Measurements from ENCODE around the gene PCDHGA9.

PCDHGA9 gene

GRCh38 chr5:141434006-141434405 lies 31.4 kb downstream of the PCDHGA9 start:
- Histone ChIP-seq H3K4me3 (IDR thresholded peaks at IDR 0.05; ENCODE audit: insufficient read depth, low read depth, low read length) (no peak overlapping the region), H3K79me2 (ENCODE audit: insufficient read depth, low read depth) (no peaks in the 10 kb centered on the region), H3K36me3 (ENCODE audit: insufficient read depth) (no peaks in the 10 kb centered on the region), H2AFZ (ENCODE audit: low read depth) (no peak overlapping the region), H3K27me3 (ENCODE audit: insufficient read depth, low read depth) (no peaks in the 10 kb centered on the region), H3K27ac (no peak overlapping the region), H3K9ac (no peak overlapping the region), H3K4me1 (ENCODE audit: low read depth, poor library complexity, severe bottlenecking) (no peaks in the 10 kb centered on the region), H3K4me2 (no peak overlapping the region), H4K20me1 (ENCODE audit: insufficient read depth) (no peaks in the 10 kb centered on the region)
- TF ChIP-seq, protein P1, sequence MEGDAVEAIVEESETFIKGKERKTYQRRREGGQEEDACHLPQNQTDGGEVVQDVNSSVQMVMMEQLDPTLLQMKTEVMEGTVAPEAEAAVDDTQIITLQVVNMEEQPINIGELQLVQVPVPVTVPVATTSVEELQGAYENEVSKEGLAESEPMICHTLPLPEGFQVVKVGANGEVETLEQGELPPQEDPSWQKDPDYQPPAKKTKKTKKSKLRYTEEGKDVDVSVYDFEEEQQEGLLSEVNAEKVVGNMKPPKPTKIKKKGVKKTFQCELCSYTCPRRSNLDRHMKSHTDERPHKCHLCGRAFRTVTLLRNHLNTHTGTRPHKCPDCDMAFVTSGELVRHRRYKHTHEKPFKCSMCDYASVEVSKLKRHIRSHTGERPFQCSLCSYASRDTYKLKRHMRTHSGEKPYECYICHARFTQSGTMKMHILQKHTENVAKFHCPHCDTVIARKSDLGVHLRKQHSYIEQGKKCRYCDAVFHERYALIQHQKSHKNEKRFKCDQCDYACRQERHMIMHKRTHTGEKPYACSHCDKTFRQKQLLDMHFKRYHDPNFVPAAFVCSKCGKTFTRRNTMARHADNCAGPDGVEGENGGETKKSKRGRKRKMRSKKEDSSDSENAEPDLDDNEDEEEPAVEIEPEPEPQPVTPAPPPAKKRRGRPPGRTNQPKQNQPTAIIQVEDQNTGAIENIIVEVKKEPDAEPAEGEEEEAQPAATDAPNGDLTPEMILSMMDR (conservative IDR thresholded peaks at IDR 0.05; ENCODE audit: low read depth, low read length): no peak

- Histone ChIP-seq H4K20me1 (ENCODE audit: insufficient read depth) (no peaks in the 10 kb centered on the region), H3K27ac (no peak overlapping the region), H3K9ac (no peak overlapping the region), H3K36me3 (ENCODE audit: insufficient read depth) (no peaks in the 10 kb centered on the region), H3K4me3 (IDR thresholded peaks at IDR 0.05; ENCODE audit: insufficient read depth, low read depth, low read length) (no peak overlapping the region), H2AFZ (ENCODE audit: low read depth) (no peak overlapping the region), H3K4me1 (ENCODE audit: low read depth, poor library complexity, severe bottlenecking) (no peaks in the 10 kb centered on the region), H3K79me2 (ENCODE audit: insufficient read depth, low read depth) (no peaks in the 10 kb centered on the region), H3K4me2 (no peak overlapping the region), H3K27me3 (ENCODE audit: insufficient read depth, low read depth) (no peaks in the 10 kb centered on the region)
- TF ChIP-seq, protein P1 (conservative IDR thresholded peaks at IDR 0.05; ENCODE audit: low read depth, low read length): no peak
These were observed 34.6 kb downstream of the PCDHGA9 start for GRCh38 chr5:141437221-141437620.

- TF ChIP-seq, protein P1 (conservative IDR thresholded peaks at IDR 0.05; ENCODE audit: low read depth, low read length): no peak
- H4K20me1 ChIP-seq (ENCODE audit: insufficient read depth): no peaks in the 10 kb centered on the region
- no peaks in the 10 kb centered on the region for H3K79me2 ChIP-seq (ENCODE audit: insufficient read depth, low read depth)
- H3K4me2 ChIP-seq: no peak overlapping the region
- no peaks in the 10 kb centered on the region for H3K36me3 ChIP-seq (ENCODE audit: insufficient read depth)
- H3K9ac ChIP-seq: no peak overlapping the region
- H3K27ac ChIP-seq: no peak overlapping the region
- no peak overlapping the region for H2AFZ ChIP-seq (ENCODE audit: low read depth)
- H3K4me3 ChIP-seq (IDR thresholded peaks at IDR 0.05; ENCODE audit: insufficient read depth, low read depth, low read length): no peak overlapping the region
- no peaks in the 10 kb centered on the region for H3K27me3 ChIP-seq (ENCODE audit: insufficient read depth, low read depth)
- no peaks in the 10 kb centered on the region for H3K4me1 ChIP-seq (ENCODE audit: low read depth, poor library complexity, severe bottlenecking)
These were observed 37.0 kb downstream of the PCDHGA9 start for GRCh38 chr5:141439411-141440141.

- TF ChIP-seq, protein P1 (conservative IDR thresholded peaks at IDR 0.05; ENCODE audit: low read depth, low read length): no peak
- Histone ChIP-seq H3K9ac (no peak overlapping the region), H2AFZ (ENCODE audit: low read depth) (no peak overlapping the region), H3K27ac (no peak overlapping the region), H3K4me3 (IDR thresholded peaks at IDR 0.05; ENCODE audit: insufficient read depth, low read depth, low read length) (no peak overlapping the region), H3K36me3 (ENCODE audit: insufficient read depth) (no peaks in the 10 kb centered on the region), H3K4me2 (no peak overlapping the region), H3K79me2 (ENCODE audit: insufficient read depth, low read depth) (no peaks in the 10 kb centered on the region), H3K4me1 (ENCODE audit: low read depth, poor library complexity, severe bottlenecking) (no peaks in the 10 kb centered on the region), H4K20me1 (ENCODE audit: insufficient read depth) (no peaks in the 10 kb centered on the region), H3K27me3 (ENCODE audit: insufficient read depth, low read depth) (no peaks in the 10 kb centered on the region)
These were observed 37.8 kb downstream of the PCDHGA9 start for GRCh38 chr5:141440341-141440740.

All from KMS-11 (cell line).